Spleen (tissue), 11 donors: ENCODE measurements around the gene ARSK. TPM values are rescaled to one million over a fixed set of nuclear protein-coding genes. Genes with fewer than 3 reads are reported as not detected.

ENCODE experiments used
- DNase-seq: peaks from one replicate; pipeline ENCODE4 v3.0.0-alpha.2; 2020
- H3K27ac ChIP-seq, 8 donors: fragments of 200-600 bp; sonication (generic) in 7 of 8; 1 replicate in 4 of 8; 2 replicates in 4 of 8; pipeline versions ENCODE4 v1.5.0 to v1.8.0; 2016 to 2021; ENCODE audit warnings: inconsistent platforms in 4 of 8, mild to moderate bottlenecking in 4 of 8, moderate library complexity in 1 of 8
- H3K27me3 ChIP-seq, 7 donors: fragments of 200-600 bp; sonication (generic) in 6 of 7; replicated peaks in 1 of 7; 1 replicate in 4 of 7; 2 replicates in 3 of 7; pipeline versions ENCODE4 v1.5.0 to v1.8.0; 2016 to 2021; ENCODE audit warnings: inconsistent platforms in 3 of 7, mild to moderate bottlenecking in 1 of 7
- H3K36me3 ChIP-seq, 6 donors: fragments of 200-600 bp; sonication (generic) in 5 of 6; 1 replicate in 4 of 6; 2 replicates in 2 of 6; pipeline versions ENCODE4 v1.5.0 to v1.8.0; 2016 to 2021; ENCODE audit warnings: inconsistent platforms in 2 of 6
- H3K4me1 ChIP-seq, 6 donors: fragments of 200-600 bp; sonication (generic) in 5 of 6; 1 replicate in 3 of 6; 2 replicates in 3 of 6; pipeline versions ENCODE4 v1.5.0 to v1.8.0; 2016 to 2021; ENCODE audit warnings: inconsistent platforms in 3 of 6
- H3K4me3 ChIP-seq, 8 donors: fragments of 200-600 bp; sonication (generic) in 7 of 8; 1 replicate in 4 of 8; 2 replicates in 4 of 8; pipeline versions ENCODE4 v1.5.0 to v1.8.0; 2016 to 2021; ENCODE audit warnings: inconsistent platforms in 4 of 8, mild to moderate bottlenecking in 4 of 8, moderate library complexity in 2 of 8
- H3K9me3 ChIP-seq, 8 donors: fragments of 200-600 bp; sonication (generic) in 7 of 8; 1 replicate in 4 of 8; 2 replicates in 4 of 8; pipeline versions ENCODE4 v1.5.0 to v1.8.0; 2016 to 2021; ENCODE audit warnings: inconsistent platforms in 4 of 8
- POLR2A ChIP-seq, 3 donors: fragments of 450-650 bp; IDR thresholded peaks; one replicate each; pipeline ENCODE4 v1.5.1; 2017; ENCODE audit warnings: antibody characterized with exemption in 3 of 3, mild to moderate bottlenecking in 1 of 3
- POLR2AphosphoS5 ChIP-seq, 3 donors: sonication (generic); formaldehyde crosslinking; IDR thresholded peaks; one replicate each; pipeline ENCODE4 v1.5.1; 2017; ENCODE audit warnings: antibody characterized with exemption in 3 of 3
- WGBS, 5 donors: extraction: QIAGEN DNeasy Blood & Tissue Kit in 3 of 5; methylation state at CpG; one replicate each; pipeline versions ENCODE4 v1.1.5 to v1.1.7; 2013 to 2018; 5-methylcytosine and 5-hydroxymethylcytosine counted together
- intact Hi-C: fragments of 100-400 bp; cut with DNase I; formaldehyde crosslinking; loops from one replicate; pipeline ENCODE4 v1.15.0; 2023; ENCODE audit warnings: low total_unique reads
- polyA plus RNA-seq, 3 donors: library from polyadenylated mRNA; stranded (reverse); fragments of 200-250 nt; gene quantifications; one replicate each; pipeline ENCODE4 v1.2.1, GENCODE V29; 2013
- total RNA-seq, 7 donors: library from RNA; depleted of rRNA in 3 of 7; stranded (reverse); fragments of >200 nt in 3 of 7; fragmentation: NEBNext Ultra II Directional in 4 of 7; extraction: Animal tissue kit (Norgen Biotek cat#: 25700) in 4 of 7; gene quantifications; one replicate each; pipeline versions ENCODE4 v1.1.0 to v1.2.1, GENCODE V29; 2016 to 2021
- TF ChIP-seq, protein P1 (sequence below), 11 experiments: fragments of 200-600 bp in 7 of 11; fragments of 450-650 bp in 4 of 11; sonication (generic) in 4 of 11; IDR thresholded peaks in 8 of 11; conservative IDR thresholded peaks in 3 of 11; 1 replicate in 7 of 11; 2 replicates in 4 of 11; pipeline versions ENCODE4 v1.4.0 to v1.8.0; 2016 to 2021; ENCODE audit warnings: antibody characterized with exemption in 11 of 11, inconsistent platforms in 4 of 11, mild to moderate bottlenecking in 1 of 11
- donor health status: healthy with polysubstance abuse.
- donor health status: DM: no; HTN: no; CAD: no; lungs with moderate emphysema.
- donor health status: DM: no; HTN: no; CAD: no.
- donor health status: Bipolar disorder and iron deficiency.
- donor health status: healthy.
- donor health status: DM: no; HTN: no; CAD: no.
- donor health status: DM: yes; HTN: yes; CAD: no.

The ARSK gene
- total and polyA plus RNA-seq, 10 donors = 1.6 to 7.9 (median 3.2) TPM

DNA sequence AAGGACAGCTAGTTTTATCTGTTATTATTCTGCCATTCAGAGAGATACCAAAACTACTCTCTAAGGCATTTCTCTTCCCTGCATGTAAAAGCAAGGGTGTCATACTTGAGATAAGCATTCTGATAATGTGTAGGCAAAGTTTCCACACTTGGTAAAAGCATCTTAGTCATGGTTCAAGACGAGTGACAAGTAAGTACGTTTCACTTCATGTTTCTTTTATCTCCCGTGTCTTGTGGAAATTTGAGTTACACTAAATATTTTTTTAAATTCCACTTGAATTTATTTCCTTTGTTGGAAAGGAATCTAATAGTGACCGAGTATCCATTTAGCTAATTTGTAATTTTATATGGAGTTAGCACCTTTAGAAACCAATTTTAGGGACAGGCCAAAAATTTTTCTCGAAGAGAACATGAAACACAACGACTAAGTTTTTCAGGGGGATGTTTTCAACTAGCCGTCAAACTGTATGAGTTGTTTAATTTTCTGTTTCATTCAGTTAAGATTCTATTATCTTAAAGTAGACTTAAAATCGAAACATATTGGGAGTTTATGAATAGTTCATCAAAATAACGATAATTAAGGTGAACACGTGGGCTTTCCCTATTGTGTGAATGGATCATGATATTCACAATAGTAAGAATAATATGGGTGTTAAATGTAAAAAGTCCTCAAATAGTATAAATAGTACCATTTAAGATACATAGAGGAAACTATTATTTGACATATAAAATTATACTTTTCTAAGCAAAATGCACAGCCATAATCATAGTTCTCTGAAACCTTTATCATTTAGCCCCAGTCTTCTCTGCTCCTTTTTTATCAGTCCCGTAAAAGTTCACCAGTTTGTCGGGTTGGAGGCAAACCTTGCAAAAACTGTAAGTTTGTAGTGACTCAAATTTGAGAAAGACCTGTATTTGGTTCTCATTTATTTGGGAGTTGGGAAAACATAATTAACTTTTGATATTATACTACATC, 93.3 kb downstream of the ARSK start:
- H3K4me1 ChIP-seq = peaks cover 11 to 42% (median 24%) of the 10 kb centered on the region in 6 donors
- no peaks in the 10 kb centered on the region for H3K27me3 ChIP-seq
- peak overlapping the region in 4 of 8 donors; percentile 92 to 95 (median 94) for H3K27ac ChIP-seq
- 70 to 78% (median 72%) methylated on average over 12 of the region's 12 CpGs for WGBS, 5 donors
- peak overlapping the region in 2 of 8 donors; percentile 48 to 66 for H3K4me3 ChIP-seq
- no peak for TF ChIP-seq POLR2AphosphoS5 (IDR thresholded peaks at IDR 0.05)
- TF ChIP-seq, protein P1, sequence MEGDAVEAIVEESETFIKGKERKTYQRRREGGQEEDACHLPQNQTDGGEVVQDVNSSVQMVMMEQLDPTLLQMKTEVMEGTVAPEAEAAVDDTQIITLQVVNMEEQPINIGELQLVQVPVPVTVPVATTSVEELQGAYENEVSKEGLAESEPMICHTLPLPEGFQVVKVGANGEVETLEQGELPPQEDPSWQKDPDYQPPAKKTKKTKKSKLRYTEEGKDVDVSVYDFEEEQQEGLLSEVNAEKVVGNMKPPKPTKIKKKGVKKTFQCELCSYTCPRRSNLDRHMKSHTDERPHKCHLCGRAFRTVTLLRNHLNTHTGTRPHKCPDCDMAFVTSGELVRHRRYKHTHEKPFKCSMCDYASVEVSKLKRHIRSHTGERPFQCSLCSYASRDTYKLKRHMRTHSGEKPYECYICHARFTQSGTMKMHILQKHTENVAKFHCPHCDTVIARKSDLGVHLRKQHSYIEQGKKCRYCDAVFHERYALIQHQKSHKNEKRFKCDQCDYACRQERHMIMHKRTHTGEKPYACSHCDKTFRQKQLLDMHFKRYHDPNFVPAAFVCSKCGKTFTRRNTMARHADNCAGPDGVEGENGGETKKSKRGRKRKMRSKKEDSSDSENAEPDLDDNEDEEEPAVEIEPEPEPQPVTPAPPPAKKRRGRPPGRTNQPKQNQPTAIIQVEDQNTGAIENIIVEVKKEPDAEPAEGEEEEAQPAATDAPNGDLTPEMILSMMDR (IDR thresholded peaks at IDR 0.05 in 8 of 11, conservative IDR thresholded peaks at IDR 0.05 in 3 of 11) = no peak
- TF ChIP-seq POLR2A (IDR thresholded peaks at IDR 0.05) = no peak
- DNase-seq = no peak
- intact Hi-C loops = loop anchor here (5.0 to 10.0 kb wide), 2 partner anchors 199 to 687 kb away; no protein-coding TSS in a partner anchor
- peaks cover 0 to 7% (median 0%) of the 10 kb centered on the region in 6 donors for H3K36me3 ChIP-seq
- no peaks in the 10 kb centered on the region for H3K9me3 ChIP-seq

DNA sequence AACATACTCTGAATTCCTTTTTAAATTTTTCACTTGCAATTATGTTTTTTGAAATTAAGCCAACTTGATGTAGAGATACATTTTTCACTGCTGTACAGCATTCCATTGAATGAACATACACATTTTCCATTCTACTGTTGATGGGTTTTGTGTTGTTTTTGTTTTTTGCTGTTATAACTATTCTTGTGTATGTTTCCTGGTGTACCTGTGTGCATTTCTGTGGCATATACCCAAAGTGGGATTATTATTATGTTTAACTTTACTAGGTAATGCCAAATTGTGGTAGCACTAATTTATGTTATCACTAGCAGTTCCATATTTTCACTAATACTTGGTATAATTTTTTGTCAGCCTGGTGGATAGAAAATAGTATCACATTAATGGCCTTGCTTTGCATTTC, 94.4 kb downstream of the ARSK start:
- TF ChIP-seq, protein P1 (IDR thresholded peaks at IDR 0.05 in 8 of 11, conservative IDR thresholded peaks at IDR 0.05 in 3 of 11) = no peak
- no peak for TF ChIP-seq POLR2AphosphoS5 (IDR thresholded peaks at IDR 0.05)
- no peak for TF ChIP-seq POLR2A (IDR thresholded peaks at IDR 0.05)
- Histone ChIP-seq H3K36me3 (peaks cover 0 to 17% (median 0%) of the 10 kb centered on the region in 6 donors), H3K27me3 (no peaks in the 10 kb centered on the region), H3K9me3 (no peaks in the 10 kb centered on the region), H3K4me1 (peaks cover 11 to 37% (median 21%) of the 10 kb centered on the region in 6 donors), H3K27ac (no peak overlapping the region), H3K4me3 (no peak overlapping the region)
- intact Hi-C loops = loop anchor here (5.0 to 10.0 kb wide), 2 partner anchors 198 to 686 kb away; no protein-coding TSS in a partner anchor
- no peak for DNase-seq

DNA sequence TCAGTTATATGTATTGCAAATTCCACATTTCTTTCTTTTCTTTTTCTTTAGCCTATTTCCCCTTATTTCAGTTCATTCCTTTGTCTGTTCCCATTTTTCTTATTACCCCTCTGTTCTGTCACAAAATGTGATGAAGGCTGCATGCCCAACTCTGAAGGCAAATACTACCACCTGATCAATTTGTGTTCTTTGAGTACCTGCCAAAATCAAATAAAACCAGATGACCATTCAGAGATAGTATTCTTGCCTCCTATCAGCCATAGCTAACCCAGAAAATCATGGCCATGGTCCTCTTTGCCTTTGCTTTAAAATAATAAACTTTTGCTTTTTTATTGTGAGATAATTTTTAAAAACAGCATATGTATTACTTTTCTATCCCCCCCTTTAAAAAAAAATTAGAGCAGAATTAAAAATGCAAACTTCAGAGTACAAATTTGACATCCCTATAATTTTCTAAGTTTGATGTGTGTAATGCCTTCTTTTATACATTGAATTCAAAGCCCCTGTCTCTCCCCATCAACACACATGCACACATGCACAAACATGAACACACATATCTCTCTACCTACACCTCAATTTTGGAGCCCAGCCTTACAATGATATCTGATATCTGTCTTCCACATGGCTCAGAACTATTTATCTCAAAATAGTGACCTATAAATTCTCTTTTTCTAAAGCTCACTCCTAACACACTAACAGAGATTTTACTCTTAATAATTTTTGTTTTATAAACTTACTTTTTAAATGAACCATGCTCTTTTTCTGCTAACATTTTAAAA, 95.1 kb downstream of the ARSK start:
- no peak overlapping the region for H3K4me3 ChIP-seq
- no peak for DNase-seq
- H3K27ac ChIP-seq = no peak overlapping the region
- H3K4me1 ChIP-seq = peaks cover 11 to 32% (median 17%) of the 10 kb centered on the region in 6 donors
- H3K36me3 ChIP-seq = peaks cover 0 to 23% (median 0%) of the 10 kb centered on the region in 6 donors
- TF ChIP-seq, protein P1 (IDR thresholded peaks at IDR 0.05 in 8 of 11, conservative IDR thresholded peaks at IDR 0.05 in 3 of 11) = no peak
- TF ChIP-seq POLR2AphosphoS5 (IDR thresholded peaks at IDR 0.05) = no peak
- TF ChIP-seq POLR2A (IDR thresholded peaks at IDR 0.05) = no peak
- H3K27me3 ChIP-seq = no peaks in the 10 kb centered on the region
- no peaks in the 10 kb centered on the region for H3K9me3 ChIP-seq
- intact Hi-C loops = loop anchor here (5.0 to 10.0 kb wide), 2 partner anchors 197 to 685 kb away; no protein-coding TSS in a partner anchor
